Spleen (tissue), 7 donors: ENCODE data around the gene GET3.

ENCODE experiments used
- POLR2A ChIP-seq, 3 donors: fragments of 450-650 bp; IDR thresholded peaks; one replicate each; pipeline ENCODE4 v1.5.1; 2017; ENCODE audit warnings: antibody characterized with exemption in 3 of 3, mild to moderate bottlenecking in 1 of 3
- POLR2AphosphoS5 ChIP-seq, 3 donors: sonication (generic); formaldehyde crosslinking; IDR thresholded peaks; one replicate each; pipeline ENCODE4 v1.5.1; 2017; ENCODE audit warnings: antibody characterized with exemption in 3 of 3
- TF ChIP-seq, protein P1 (sequence below), 11 experiments: fragments of 200-600 bp in 7 of 11; fragments of 450-650 bp in 4 of 11; sonication (generic) in 4 of 11; IDR thresholded peaks in 8 of 11; conservative IDR thresholded peaks in 3 of 11; 1 replicate in 7 of 11; 2 replicates in 4 of 11; pipeline versions ENCODE4 v1.4.0 to v1.8.0; 2016 to 2021; ENCODE audit warnings: antibody characterized with exemption in 11 of 11, inconsistent platforms in 4 of 11, mild to moderate bottlenecking in 1 of 11
- donor health status: DM: no; HTN: no; CAD: no; lungs with moderate emphysema.
- donor health status: DM: no; HTN: no; CAD: no.
- donor health status: DM: no; HTN: no; CAD: no.

DNA sequence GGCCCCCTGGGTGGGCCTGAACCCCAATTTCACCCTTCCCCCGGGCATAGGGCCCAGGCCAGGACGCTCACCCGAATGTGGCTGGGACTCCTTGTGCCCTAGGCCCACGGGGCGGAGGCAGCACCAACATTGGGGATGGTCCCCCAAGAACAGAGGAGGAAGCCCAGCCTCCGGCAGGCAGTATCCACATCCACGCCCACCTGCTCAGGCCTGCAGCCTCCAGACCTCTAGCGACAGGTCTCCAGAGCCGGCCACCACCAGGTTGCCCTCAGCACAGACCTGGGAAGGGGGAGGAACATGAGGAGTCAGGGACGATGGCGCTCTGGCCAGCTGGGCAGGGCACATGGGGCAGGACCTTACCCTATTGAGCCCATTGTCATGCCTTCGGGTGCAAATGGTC, 48.3 kb upstream of the GET3 start:
- TF ChIP-seq POLR2AphosphoS5 (IDR thresholded peaks at IDR 0.05) (no peak), POLR2A (IDR thresholded peaks at IDR 0.05) (no peak)
- TF ChIP-seq, protein P1, sequence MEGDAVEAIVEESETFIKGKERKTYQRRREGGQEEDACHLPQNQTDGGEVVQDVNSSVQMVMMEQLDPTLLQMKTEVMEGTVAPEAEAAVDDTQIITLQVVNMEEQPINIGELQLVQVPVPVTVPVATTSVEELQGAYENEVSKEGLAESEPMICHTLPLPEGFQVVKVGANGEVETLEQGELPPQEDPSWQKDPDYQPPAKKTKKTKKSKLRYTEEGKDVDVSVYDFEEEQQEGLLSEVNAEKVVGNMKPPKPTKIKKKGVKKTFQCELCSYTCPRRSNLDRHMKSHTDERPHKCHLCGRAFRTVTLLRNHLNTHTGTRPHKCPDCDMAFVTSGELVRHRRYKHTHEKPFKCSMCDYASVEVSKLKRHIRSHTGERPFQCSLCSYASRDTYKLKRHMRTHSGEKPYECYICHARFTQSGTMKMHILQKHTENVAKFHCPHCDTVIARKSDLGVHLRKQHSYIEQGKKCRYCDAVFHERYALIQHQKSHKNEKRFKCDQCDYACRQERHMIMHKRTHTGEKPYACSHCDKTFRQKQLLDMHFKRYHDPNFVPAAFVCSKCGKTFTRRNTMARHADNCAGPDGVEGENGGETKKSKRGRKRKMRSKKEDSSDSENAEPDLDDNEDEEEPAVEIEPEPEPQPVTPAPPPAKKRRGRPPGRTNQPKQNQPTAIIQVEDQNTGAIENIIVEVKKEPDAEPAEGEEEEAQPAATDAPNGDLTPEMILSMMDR (IDR thresholded peaks at IDR 0.05 in 8 of 11, conservative IDR thresholded peaks at IDR 0.05 in 3 of 11) = no peak
